Dermis blood vessel endothelial cell (primary cell): ENCODE data around the gene YBX2. TPM values are rescaled to one million over a fixed set of nuclear protein-coding genes. Genes with fewer than 3 reads are reported as not detected.

Source experiments
- DNase-seq: peaks from one replicate; pipeline ENCODE4 v3.0.0; 2010
- total RNA-seq: library from RNA; depleted of rRNA; stranded (reverse); fragments of >200 nt; gene quantifications from 2 replicates; pipeline ENCODE4 v1.2.3, GENCODE V29; 2014

YBX2 gene
- total RNA-seq, 1 donor from 2014 or later, result 0.17 TPM

DNA sequence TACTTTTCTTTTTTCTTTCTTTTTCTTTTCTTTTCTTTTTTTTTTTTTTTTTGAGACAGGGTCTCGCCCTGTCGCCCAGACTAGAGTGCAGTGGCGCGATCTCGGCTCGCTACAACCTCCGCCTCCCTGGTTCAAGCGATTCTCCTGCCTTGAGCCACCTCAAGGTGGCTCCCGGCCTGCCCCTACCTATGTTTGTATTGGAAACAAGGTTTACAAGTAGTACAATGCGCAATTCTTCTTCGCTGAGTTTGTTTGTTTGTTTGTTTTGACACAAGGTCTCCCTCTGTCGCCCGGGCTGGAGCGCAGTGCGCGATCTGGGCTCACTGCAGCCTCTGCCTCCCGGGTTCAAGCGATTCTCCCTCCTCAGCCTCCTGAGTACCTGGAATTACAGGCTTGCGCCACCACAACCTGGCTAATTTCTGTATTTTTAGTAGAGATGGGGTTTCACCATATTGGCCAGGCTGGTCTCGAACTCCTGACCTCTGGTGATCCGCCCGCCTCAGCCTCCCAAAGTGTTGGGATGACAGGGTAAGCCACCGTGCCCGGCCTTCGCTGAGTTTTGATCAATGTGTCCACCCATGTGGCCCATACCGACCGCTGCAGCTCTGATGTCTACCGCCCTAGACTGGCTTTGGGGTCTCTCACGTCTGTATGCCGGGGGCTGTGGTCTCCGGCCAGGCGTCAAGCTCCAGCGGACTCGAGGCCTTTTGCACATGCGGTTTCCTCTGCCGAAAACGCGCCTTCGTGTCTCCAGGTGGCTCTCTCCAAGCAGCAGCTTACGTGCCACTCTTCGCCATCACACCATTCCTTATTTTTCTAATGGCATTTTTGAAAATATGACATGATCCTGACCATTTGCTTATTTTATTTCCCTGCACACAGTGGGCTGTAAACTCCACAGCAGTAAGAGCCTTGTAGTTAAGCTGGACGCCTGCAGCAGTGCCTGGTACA, 1.1 kb upstream of the YBX2 start:
- no peak for DNase-seq

DNA sequence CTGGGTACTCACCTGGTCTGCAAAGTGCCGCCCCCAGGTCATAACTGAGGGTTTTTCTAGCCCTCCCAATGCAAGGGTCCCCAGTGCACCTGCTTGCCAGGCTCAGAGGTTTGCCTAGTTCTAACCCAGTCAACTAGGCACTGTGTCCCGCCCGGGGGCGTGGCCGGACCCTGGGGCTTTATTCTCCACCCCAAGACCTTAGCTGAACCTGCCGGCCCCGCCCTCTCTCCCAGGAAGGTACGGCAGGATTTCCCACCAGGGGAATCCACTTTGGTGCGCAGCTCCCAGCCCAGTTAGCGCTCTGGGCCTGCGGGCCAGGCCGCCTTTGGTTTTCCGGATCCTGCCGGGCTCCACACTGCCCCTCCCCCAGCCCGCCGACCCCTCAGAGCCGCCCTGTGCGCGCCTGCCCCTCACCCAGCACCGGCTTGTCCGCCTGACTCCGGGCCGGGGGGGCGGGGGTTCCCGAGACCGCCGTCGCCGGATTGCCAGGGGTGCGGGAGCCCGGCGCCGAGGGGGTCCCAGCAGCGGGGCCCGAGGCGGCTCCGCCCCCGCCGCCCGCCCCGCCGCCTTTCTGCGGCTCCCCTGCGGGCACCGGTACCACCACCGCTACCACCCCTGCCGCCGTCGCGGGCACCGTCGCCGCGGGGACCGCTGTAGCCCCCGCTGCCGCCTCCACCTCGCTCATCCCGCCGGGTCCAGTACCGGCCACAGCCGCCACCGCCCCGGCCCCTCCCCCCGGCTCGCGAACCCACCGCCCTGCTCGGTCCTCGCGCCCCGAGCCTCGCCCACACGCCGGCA, 424 bp downstream of the YBX2 start:
- DNase-seq, result no peak

DNA sequence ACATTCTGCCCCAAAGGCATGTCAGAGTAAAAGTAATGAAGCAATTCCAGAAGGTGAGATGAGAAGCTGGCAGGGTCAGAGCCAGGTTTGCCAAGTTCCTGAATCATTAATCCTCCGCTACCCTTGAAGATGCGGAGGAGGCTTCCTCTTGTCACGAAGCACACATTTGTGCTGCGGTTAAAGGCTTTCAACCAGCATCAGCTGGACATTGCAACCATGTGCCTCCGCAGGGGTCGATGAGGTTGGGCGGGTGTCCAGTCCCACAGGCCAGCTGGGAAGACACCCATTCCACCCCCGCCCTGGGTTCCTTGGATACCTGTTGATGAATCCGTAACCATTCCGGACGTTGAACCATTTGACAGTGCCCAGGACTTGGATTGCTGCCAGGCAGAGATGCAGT, 1.3 kb downstream of the YBX2 start:
- no peak for DNase-seq

DNA sequence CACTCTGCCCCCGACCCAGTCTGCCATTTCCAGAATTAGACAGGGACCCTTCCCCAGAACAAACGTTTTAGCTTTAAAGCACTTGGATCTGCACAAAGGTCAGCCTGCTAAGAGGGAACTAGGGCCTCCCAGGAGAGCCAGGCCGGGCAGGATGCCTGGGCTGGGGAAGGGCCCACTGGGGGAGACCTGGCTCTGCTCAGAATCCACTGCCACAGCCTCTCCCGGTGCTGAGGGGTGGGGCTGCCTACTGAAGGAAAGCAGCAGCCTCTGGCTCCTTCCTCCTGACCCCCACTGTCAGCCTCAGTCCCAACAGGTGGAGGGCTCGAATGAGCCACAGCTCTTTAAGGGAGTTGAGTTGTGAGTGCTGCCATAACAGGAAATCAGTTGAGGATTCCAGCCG, 1.7 kb downstream of the YBX2 start:
- DNase-seq, result no peak

DNA sequence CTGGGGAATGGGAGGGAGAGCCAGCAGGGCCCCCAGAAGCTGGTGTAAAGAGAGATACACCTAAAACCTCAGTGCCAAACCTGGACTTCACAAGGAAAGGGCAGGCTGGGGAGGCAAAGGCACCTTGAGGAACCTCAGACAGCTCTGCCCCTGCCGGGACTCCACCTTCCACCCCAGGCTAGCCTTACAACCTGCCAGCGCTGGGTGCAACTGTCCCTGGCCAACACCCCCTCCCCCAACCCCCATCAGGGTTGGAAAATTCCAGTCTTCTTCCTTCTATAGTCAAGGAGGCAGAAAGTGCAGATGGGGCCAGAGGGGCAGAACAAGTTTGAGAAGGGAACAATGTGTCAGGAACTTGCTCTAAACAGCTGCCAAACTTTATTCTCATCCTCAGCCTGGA, 2.2 kb downstream of the YBX2 start:
- DNase-seq, result no peak

DNA sequence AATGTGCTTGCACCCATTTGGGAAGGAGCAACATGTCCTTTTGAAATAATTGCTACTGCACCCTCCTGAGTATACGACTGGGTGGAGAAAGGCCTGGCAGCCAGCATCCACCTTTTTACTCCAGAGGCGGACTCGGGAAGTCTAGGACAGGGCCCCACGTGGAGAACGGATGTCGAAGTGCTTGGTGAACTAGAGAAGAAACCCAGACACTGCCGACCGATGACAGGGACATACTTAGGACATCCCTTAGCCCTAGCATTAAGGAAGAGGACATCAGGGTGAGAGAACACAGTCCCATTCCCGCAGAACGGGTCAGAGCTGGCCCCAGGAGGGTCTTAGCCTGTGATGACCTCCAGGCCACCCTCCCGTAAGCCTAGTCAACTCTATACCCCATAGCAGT, 3.8 kb downstream of the YBX2 start:
- DNase-seq, result no peak

DNA sequence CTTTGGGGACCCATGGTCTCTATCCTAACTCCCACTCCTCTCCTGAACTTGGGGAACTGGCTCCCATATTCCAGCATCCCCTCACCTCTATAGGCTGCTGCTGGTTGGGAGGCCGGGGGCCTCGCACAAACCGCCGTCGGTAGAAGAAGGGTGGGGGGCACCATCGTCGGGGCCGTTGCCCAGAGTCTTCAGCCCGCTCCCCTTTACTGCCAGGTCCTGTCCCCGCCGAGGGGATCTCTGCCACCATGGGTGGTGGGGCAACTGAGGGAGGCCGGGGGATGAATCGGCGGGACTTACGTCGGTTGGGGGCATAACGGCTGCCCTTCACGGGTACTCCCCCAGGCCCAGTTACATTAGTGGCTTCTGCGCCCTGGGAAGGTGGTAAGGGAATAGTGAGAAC, 4.3 kb downstream of the YBX2 start:
- no peak for DNase-seq

DNA sequence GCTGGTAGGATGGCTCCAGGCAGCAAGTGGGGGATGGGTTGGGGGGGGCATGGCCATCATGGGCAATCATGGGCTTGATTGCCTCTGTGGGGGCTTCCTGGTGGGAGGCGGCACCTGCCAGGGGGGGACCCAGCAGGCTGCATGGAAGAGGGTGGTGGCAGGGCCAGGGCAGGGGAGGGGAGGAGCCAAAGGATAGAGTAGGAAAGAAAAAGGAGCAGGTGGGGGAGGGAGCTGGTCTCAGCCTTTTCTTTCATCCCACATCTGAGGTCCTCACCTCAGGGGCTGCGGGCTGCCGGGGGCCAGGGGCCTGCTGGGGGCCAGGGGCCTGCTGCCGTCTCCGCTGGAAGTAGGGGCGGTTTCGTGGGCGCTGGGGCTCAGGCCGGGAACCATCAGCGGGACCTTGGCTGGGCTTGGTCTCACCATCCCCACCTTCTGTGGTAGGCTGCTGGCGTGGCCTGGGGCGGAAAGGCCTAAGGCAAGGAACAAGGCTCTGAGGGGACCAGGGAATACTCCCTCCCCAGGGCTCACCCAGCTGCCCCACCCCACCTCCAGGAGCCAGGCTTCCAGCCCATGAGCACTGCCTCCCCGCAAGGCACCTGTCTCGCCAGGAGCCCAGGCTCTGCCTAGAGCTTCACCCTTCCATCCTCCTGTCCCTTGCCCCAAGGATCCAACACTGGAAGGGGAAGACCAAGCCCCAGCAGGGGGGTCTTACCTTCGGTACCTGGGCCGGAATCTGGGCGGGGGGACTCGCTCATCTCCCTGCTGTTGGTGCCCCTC, 5.0 kb downstream of the YBX2 start:
- no peak for DNase-seq

DNA sequence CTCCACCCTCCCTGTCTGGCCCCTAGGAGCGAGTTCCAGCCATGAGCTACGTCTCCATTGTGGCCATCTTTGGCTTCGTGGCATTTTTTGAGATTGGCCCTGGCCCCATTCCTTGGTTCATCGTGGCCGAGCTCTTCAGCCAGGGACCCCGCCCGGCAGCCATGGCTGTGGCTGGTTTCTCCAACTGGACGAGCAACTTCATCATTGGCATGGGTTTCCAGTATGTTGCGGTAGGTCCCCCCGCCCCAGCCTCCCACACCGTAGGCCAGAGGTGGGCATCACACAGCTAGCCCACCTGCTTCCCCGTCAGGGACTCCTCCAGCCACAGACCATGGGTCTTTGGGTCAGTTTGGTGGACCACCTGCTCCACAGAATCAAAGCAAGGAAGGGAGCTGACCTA, 8.8 kb downstream of the YBX2 start:
- DNase-seq, result no peak

DNA sequence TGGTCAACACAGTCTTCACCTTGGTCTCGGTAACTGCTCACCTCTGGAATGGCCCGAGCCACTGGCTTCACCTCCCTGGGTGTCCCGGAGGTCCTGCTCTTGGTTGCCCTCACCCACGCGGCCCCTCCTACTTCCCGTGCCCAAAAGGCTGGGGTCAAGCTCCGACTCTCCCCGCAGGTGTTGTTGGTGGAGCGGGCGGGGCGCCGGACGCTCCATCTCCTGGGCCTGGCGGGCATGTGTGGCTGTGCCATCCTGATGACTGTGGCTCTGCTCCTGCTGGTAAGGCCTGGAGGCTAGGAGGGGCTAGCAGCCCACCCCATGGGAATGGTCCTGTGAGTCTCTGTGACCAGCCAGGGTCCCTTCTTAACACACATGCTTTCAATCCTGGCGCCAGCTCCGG, 9.5 kb downstream of the YBX2 start:
- no peak for DNase-seq

DNA sequence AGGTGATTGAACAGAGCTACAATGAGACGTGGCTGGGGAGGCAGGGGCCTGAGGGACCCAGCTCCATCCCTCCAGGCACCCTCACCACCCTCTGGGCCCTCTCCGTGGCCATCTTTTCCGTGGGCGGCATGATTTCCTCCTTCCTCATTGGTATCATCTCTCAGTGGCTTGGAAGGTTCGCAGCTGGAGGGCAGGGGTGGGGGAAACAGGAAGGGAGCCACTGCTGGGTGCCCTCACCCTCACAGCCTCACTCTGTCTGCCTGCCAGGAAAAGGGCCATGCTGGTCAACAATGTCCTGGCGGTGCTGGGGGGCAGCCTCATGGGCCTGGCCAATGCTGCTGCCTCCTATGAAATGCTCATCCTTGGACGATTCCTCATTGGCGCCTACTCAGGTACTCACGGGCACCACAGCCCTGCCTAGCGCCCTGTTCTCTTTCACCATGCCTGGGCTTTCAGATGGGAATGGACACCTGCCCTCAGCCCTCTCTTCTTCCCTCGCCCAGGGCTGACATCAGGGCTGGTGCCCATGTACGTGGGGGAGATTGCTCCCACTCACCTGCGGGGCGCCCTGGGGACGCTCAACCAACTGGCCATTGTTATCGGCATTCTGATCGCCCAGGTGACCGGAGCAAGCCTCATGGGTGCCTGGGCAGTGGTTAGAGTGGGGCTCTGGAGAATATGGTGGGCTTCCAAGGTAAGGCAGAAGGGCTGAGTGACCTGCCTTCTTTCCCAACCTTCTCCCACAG, 10.8 kb downstream of the YBX2 start:
- DNase-seq, result no peak

DNA sequence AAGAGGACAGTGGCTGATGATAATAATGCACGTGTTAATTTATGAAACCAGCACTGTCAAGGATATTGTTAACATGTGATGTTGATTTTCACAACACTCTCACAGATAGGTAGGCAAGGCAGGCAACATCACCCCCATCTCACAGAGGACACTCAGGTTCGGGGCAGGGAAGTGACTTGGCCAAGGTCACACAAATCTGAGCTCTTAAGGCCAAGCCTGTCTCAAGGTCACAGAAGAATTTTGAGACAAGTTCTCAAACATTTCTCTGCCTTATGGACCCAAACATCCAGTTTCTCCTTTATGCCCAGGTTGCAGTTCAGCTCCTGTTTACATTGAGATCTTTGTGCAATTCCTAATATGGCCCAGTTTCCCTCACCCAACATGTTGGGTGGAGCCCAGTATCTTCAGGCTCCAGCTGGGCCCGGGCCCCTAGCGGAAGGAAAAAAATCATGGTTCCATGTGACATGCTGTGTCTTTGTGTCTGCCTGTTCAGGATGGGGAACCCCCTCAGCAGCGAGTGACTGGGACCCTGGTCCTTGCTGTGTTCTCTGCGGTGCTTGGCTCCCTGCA, 11.6 kb downstream of the YBX2 start:
- no peak for DNase-seq

DNA sequence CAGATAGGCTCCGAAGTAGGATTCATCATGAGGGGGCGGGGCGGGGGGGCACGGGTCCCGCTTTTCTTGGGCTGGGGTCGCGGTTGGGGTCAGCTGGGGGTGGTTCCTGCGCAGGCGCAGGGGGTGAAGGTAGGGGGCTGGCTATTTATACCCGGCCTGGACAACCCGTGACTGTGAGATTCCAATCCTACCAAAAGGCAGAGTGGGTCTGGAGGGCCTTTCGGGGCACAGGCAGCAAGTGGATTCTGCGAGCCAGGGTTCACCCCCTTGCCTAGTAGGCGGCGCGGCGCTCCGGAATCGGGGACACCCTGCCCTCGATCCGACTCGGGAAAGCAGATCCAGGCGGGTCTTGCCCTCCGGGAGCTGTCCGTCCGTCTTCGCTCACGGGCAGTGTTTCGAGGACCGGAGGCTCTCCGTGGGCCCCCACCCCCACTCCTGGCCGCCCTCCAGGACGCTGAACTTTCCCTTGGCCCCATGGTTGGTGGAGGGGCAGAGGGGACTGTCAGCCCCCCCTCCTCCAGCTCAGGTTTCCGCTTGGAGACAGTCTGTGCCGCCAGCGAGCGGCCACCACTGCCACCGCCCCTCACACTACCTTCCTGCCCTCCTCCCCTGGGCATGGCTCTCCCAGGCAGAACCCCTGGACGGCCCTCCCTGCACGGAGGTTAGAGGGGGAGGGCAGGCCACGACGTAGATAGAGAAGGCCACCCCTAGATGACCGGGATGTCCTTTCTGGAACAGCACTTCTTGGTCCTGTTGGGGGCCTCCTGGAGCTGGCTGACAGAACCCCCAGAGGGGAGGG, 12.3 kb downstream of the YBX2 start:
- DNase-seq, result no peak

DNA sequence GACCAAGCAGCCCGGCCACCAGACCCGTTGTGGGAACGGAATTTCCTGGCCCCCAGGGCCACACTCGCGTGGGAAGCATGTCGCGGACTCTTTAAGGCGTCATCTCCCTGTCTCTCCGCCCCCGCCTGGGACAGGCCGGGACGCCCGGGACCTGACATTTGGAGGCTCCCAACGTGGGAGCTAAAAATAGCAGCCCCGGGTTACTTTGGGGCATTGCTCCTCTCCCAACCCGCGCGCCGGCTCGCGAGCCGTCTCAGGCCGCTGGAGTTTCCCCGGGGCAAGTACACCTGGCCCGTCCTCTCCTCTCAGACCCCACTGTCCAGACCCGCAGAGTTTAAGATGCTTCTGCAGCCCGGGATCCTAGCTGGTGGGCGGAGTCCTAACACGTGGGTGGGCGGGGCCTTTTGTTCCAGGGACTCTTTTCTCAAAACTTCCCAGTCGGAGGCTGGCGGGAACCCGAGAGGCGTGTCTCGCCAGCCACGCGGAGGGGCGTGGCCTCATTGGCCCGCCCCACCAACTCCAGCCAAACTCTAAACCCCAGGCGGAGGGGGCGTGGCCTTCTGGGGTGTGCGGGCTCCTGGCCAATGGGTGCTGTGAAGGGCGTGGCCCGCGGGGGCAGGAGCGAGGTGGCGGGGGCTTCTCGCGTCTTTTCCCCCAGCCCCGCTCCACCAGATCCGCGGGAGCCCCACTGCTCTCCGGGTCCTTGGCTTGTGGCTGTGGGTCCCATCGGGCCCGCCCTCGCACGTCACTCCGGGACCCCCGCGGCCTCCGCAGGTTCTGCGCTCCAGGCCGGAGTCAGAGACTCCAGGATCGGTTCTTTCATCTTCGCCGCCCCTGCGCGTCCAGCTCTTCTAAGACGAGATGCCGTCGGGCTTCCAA, 13.1 kb downstream of the YBX2 start, which contains the start of gene SLC2A4:
TSS of gene SLC2A4 (plus strand) at position 645 of the 879 bp plus-strand sequence. CDS start at position 862, 217 bp downstream.
- DNase-seq, result peak; percentile 93

DNA sequence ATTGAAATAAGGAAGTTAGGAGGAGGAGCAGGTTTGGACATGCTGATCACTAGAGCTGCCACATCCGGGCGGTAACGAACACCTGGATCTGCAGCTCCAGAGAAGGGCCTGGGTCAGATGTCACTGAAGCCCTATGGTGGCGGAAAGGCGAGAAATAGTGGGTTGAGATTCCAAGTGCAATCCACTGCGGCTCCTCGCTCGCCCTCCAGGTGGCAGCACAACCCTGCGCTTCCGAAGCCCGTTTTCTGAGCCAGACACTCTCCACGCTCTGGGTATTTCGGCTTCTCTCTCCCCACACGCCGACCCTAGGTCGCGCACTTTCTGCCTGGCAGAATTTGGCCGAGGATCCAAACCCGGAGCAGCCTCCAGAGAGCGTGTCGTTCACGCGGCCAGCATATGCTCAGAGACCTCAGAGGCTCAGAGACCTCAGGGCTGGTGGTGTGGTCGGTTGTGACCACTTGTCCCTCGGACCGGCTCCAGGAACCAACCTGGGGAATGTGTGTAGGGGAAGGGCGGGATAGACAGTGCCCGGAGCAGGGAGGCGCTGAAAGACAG, 13.8 kb downstream of the YBX2 start:
- peak; percentile 87 for DNase-seq

DNA sequence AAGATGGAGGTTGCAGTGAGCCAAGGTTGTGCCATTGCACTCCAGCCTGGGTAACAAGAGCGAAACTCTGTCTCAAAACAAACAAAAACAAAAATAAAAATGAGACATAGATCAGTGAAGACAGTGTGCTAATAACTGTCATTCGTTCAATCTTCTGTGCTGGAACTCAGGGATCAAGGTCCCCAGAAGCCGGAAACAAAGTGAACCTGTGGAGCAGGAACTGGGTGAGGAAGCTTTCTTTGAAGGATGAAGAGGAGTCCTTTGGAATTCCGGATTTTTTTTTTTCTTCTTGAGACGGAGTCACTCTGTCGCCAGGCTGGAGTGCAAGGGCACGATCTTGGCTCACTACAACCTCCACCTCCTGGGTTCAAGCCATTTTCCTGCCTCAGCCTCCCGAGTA, 15.0 kb downstream of the YBX2 start:
- no peak for DNase-seq

DNA sequence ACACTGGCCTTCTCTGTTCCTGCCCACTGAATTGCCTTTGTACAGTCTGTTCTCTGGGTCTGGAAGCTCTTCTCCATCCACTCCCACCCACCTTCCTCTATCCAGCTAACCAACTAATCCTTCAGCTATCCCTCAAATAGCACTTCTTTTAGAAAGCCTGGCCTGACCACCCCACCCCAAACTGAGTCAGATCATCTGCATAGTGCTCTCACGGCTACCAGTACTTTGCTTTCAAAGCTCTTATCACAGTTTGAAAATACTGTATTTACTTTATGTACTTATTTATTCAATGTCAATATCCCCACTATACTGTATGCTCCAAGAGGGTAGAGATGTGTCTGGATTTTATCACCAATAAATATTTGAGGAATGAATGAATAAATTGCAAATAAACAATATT, 27.7 kb downstream of the YBX2 start:
- no peak for DNase-seq

DNA sequence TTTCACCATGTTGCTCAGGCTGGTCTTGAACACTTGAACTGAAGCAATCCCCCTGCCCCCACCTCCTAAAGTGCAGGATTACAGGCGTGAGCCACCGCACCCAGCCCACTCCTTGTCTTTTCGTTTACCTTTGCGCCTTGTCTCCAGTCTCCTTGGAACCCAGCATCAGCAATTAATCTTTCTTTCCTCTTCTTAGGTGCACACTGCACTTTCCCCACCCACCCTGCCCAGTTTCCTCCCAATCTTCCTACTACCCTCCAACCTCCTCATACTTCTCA, 30.7 kb downstream of the YBX2 start:
- DNase-seq, result no peak

DNA sequence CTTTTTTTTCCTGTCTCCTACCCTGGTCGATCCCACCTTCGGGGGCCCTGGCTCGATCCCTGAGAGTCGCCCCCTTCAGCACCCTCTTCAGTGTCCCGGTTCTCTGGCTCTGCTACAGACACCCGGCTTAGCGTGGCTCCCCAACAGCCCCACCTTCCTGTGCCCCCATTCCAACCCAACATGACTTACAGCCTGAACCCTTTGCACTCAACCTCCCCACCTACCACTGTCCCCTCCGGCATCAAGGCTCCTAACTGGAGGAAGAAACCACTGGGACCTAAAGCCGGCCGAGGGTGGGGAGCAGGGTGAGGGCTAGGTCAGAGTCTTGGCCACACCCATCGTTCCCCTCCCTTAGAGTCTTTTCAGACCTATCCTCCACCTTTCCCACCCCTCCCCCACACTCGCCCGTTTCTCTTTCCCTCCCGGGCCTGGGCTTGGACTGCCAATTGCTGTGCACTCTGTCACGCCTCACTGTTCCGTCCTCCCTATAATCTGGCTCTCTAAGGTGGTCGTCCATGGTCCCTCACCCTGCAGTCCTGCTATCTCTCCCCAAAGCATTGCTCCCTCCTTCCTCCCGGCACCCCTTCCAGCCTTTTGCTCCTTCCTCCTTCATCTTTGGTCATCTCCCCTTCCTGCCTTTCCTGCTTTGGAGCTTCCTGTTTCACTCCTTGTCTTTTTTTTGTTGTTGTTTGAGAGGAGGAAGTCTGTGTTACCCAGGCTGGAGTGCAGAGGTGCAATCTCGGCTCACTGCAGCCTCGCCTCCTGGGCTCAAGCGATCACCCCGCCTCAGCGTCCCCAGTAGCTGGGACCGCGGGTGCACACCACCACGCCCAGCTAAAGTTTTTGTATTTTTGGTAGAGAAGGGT, 31.3 kb downstream of the YBX2 start:
- DNase-seq, result no peak
